Panc1 (cell line): ENCODE results near the gene TSPYL4. TPM values are rescaled to one million over a fixed set of nuclear protein-coding genes. Genes with fewer than 3 reads are reported as not detected.

ENCODE experiments used
- ATAC-seq: fragments of 200-7000 bp; cut with Tn5 transposase; 2 replicates; pipeline ENCODE4 v1.9.1; 2020; ENCODE audit warnings: mild to moderate bottlenecking, moderate library complexity
- BruUV-seq: library from RNA; stranded (reverse); fragments of 400-500 nt; replicated peaks from 2 replicates; lab custom pipeline; 2021; lab: Mats Ljungman, UMichigan
- CTCF ChIA-PET: fragments of 300-600 bp; sonication (Branson Sonifier 250); formaldehyde crosslinking; loops from one replicate; lab custom pipeline; 2022; ENCODE audit warnings: antibody characterized with exemption; lab: Charles Lee
- POLR2A ChIA-PET: fragments of 300-600 bp; sonication (Branson Sonifier 250); formaldehyde crosslinking; loops from one replicate; lab custom pipeline; 2022; ENCODE audit warnings: antibody characterized with exemption; lab: Charles Lee
- DNase-seq: peaks from one replicate; pipeline ENCODE4 v3.0.0-alpha.2; 2010; ENCODE audit warnings: low read depth, low spot score
- H3K27ac ChIP-seq: 2 replicates; pipeline ENCODE4 v1.5.1; 2011; ENCODE audit warnings: mild to moderate bottlenecking, low read length, inconsistent platforms
- H3K27me3 ChIP-seq: fragments of 200-500 bp; sonication (Bioruptor generic); 2 replicates; pipeline ENCODE4 v1.6.0; 2014; ENCODE audit warnings: low read length, inconsistent platforms; ENCODE audit not compliant: control insufficient read depth, insufficient read depth
- H3K36me3 ChIP-seq: fragments of 200-500 bp; sonication (Bioruptor generic); 2 replicates; pipeline ENCODE4 v1.5.1; 2014; ENCODE audit warnings: inconsistent platforms, mild to moderate bottlenecking, low read length, moderate library complexity; ENCODE audit not compliant: control insufficient read depth, insufficient read depth
- H3K4me1 ChIP-seq: 2 replicates; pipeline ENCODE4 v1.5.1; 2011; ENCODE audit warnings: inconsistent platforms, mild to moderate bottlenecking, low read length, moderate library complexity; ENCODE audit not compliant: control insufficient read depth, insufficient read depth
- H3K4me3 ChIP-seq, 2 experiments: 2 replicates each; pipeline ENCODE4 v1.5.1; 2011 to 2012; ENCODE audit warnings: low read depth in 2 of 2, low read length in 2 of 2, mild to moderate bottlenecking in 2 of 2, inconsistent platforms in 1 of 2, moderate library complexity in 1 of 2
- H3K9me3 ChIP-seq: fragments of 200-500 bp; sonication (Bioruptor generic); 2 replicates; pipeline ENCODE4 v1.5.1; 2014; ENCODE audit warnings: low read depth, mild to moderate bottlenecking, inconsistent platforms, low read length, moderate library complexity; ENCODE audit not compliant: control insufficient read depth, insufficient read depth
- POLR2AphosphoS5 ChIP-seq: IDR thresholded peaks from 2 replicates; pipeline ENCODE4 v1.6.1; 2012; ENCODE audit warnings: mild to moderate bottlenecking, low read depth, low read length, moderate library complexity
- SIN3A ChIP-seq: IDR thresholded peaks from 2 replicates; pipeline ENCODE4 v1.6.1; 2012; ENCODE audit warnings: low read depth, mild to moderate bottlenecking, low read length, moderate library complexity, borderline replicate concordance; ENCODE audit not compliant: insufficient read depth
- TCF7L2 ChIP-seq: IDR thresholded peaks from 2 replicates; pipeline ENCODE4 v1.6.1; 2011; ENCODE audit warnings: mild to moderate bottlenecking, low read depth, low read length, inconsistent platforms
- in situ Hi-C: cut with HindIII; loops from 2 replicates; pipeline ENCODE4 v1.10.0; 2016; ENCODE audit warnings: low sequenced_read_pairs, low pct_unique_long_range_greater_than_20kb
- intact Hi-C: fragments of 100-400 bp; cut with micrococcal nuclease; formaldehyde crosslinking; loops from one replicate; pipeline ENCODE4 v1.10.0; 2022; ENCODE audit not compliant: unreplicated experiment
- total RNA-seq: library from RNA; stranded (reverse); gene quantifications from one replicate; pipeline ENCODE4 v1.2.1, GENCODE V29; 2021; ENCODE audit not compliant: unreplicated experiment
- TF ChIP-seq, protein P1 (sequence below): fragments of 450-650 bp; IDR thresholded peaks from 2 replicates; pipeline ENCODE4 v1.5.1; 2017; ENCODE audit warnings: mild to moderate bottlenecking
- TF ChIP-seq, protein P2 (sequence below), 2 experiments: IDR thresholded peaks; 2 replicates each; pipeline ENCODE4 v1.6.1; 2011 to 2012; ENCODE audit warnings: low read depth in 2 of 2, control low read depth in 1 of 2, low read length in 1 of 2, mild to moderate bottlenecking in 1 of 2, moderate library complexity in 1 of 2; ENCODE audit not compliant: insufficient read depth in 1 of 2

The TSPYL4 gene
- total RNA-seq, 1 experiment from 2014 or later = 7.6 TPM

DNA sequence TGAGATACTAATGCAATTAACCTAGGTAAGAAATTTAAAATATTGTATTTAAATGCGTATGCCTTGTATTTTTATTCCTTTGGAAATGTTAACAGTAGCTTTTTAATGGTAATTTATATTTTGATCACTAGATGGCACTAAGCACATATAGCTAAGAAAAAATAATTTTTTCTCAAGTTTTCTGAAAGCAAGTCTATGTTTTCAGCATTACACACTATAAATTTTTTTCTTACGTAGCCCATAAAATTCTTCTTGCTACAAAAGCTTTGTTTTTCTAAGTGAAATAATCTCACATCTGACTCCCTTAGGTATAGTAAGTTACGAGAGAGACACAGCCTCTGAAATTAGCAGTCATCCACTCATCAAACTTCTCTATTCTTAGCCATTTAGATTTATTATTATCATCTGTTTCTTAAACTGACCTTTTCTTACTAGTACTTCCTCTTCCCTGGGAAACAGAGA lies 35.7 kb downstream of the TSPYL4 start:
- Histone ChIP-seq H3K36me3 (no peaks in the 10 kb centered on the region), H3K4me3 (no peak overlapping the region), H3K9me3 (no peaks in the 10 kb centered on the region), H3K27me3 (no peaks in the 10 kb centered on the region), H3K27ac (no peak overlapping the region), H3K4me1 (no peaks in the 10 kb centered on the region)
- in situ Hi-C loops = no loop called here
- ATAC-seq (no peak), DNase-seq (no peak)
- POLR2A ChIA-PET = no interaction called here
- intact Hi-C loops = no loop called here
- CTCF ChIA-PET = interaction anchor here (0.6 to 1.6 kb wide), 5 partner anchors 11 to 354 kb away, joined by 3 to 10 read pairs (median 4); no protein-coding TSS in a partner anchor
- TF ChIP-seq POLR2AphosphoS5 = no peak
- TF ChIP-seq, protein P1, sequence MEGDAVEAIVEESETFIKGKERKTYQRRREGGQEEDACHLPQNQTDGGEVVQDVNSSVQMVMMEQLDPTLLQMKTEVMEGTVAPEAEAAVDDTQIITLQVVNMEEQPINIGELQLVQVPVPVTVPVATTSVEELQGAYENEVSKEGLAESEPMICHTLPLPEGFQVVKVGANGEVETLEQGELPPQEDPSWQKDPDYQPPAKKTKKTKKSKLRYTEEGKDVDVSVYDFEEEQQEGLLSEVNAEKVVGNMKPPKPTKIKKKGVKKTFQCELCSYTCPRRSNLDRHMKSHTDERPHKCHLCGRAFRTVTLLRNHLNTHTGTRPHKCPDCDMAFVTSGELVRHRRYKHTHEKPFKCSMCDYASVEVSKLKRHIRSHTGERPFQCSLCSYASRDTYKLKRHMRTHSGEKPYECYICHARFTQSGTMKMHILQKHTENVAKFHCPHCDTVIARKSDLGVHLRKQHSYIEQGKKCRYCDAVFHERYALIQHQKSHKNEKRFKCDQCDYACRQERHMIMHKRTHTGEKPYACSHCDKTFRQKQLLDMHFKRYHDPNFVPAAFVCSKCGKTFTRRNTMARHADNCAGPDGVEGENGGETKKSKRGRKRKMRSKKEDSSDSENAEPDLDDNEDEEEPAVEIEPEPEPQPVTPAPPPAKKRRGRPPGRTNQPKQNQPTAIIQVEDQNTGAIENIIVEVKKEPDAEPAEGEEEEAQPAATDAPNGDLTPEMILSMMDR = peak; percentile 71; the same call in 1 of the 2 replicates
- BruUV-seq = no TSS peak

DNA sequence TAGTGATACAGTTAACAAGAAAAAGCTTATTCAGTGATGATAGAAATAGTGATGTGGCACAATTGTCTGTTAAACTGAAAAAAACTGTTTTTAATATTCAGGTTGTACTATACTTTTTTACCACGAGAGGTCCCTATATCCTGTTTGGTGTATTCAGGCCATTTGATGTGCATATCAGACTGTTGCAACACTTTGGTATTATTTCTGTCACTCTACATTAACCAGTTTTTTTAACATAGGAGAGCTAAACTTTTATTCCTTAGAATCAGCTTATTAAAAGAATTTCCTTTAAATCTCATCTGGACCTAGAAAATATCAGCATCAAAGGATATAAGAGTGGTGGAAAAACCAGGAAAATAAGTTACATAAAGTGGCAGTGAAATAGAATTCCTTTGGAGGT lies 36.8 kb downstream of the TSPYL4 start:
- H3K27ac ChIP-seq = no peak overlapping the region; the same call in 1 of the 2 replicates
- no peak overlapping the region for H3K4me3 ChIP-seq
- no peaks in the 10 kb centered on the region for H3K9me3 ChIP-seq
- H3K36me3 ChIP-seq = no peaks in the 10 kb centered on the region
- BruUV-seq = no TSS peak
- ChIA-PET CTCF (interaction anchor here (0.5 to 1.6 kb wide), 3 partner anchors 41 to 64 kb away, joined by 3 to 8 read pairs (median 4); no protein-coding TSS in a partner anchor), POLR2A (no interaction called here)
- no peaks in the 10 kb centered on the region for H3K27me3 ChIP-seq
- H3K4me1 ChIP-seq = no peaks in the 10 kb centered on the region
- ATAC-seq (no peak), DNase-seq (peak; percentile 43)
- TF ChIP-seq, protein P1 = peak; percentile 74; the same call in 1 of the 2 replicates
- TF ChIP-seq SIN3A = no peak
- intact Hi-C loops (no loop called here), in situ Hi-C loops (no loop called here)

DNA sequence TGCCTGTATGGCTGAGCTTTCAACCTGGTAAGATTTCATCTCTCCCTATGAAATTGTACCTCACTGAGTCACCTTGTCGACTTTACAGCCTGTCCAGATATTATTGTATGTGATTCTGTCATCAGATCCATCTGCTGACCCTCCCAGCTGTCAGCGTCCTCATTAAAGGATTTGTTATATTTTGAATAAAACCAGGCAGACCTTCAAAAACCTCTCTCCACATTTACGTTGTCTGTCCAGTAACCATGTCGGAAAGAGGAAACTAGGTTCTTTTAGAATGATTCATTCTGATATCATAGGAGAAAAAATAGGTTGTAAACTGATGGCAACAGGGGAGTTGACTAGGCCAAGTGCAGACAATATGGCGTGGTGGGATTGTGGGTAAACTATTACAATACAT lies 38.5 kb downstream of the TSPYL4 start:
- Histone ChIP-seq H3K27ac (no peak overlapping the region), H3K27me3 (no peaks in the 10 kb centered on the region), H3K9me3 (no peaks in the 10 kb centered on the region), H3K4me1 (peaks cover 6% of the 10 kb centered on the region; the same call in 1 of the 2 replicates), H3K36me3 (no peaks in the 10 kb centered on the region), H3K4me3 (no peak overlapping the region)
- peak; percentile 30 for DNase-seq
- no TSS peak for BruUV-seq
- CTCF ChIA-PET = no interaction called here
- no peak; the same call in 1 of the 2 replicates for ATAC-seq
- TF ChIP-seq SIN3A = no peak
- TF ChIP-seq, protein P1 = no peak
- TF ChIP-seq, protein P2, sequence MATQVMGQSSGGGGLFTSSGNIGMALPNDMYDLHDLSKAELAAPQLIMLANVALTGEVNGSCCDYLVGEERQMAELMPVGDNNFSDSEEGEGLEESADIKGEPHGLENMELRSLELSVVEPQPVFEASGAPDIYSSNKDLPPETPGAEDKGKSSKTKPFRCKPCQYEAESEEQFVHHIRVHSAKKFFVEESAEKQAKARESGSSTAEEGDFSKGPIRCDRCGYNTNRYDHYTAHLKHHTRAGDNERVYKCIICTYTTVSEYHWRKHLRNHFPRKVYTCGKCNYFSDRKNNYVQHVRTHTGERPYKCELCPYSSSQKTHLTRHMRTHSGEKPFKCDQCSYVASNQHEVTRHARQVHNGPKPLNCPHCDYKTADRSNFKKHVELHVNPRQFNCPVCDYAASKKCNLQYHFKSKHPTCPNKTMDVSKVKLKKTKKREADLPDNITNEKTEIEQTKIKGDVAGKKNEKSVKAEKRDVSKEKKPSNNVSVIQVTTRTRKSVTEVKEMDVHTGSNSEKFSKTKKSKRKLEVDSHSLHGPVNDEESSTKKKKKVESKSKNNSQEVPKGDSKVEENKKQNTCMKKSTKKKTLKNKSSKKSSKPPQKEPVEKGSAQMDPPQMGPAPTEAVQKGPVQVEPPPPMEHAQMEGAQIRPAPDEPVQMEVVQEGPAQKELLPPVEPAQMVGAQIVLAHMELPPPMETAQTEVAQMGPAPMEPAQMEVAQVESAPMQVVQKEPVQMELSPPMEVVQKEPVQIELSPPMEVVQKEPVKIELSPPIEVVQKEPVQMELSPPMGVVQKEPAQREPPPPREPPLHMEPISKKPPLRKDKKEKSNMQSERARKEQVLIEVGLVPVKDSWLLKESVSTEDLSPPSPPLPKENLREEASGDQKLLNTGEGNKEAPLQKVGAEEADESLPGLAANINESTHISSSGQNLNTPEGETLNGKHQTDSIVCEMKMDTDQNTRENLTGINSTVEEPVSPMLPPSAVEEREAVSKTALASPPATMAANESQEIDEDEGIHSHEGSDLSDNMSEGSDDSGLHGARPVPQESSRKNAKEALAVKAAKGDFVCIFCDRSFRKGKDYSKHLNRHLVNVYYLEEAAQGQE (IDR thresholded peaks at IDR 0.05; ENCODE audit: insufficient read depth in 1 of 2, low read depth in 2 of 2, low read length in 1 of 2) = no peak
- no peak for TF ChIP-seq TCF7L2
- TF ChIP-seq POLR2AphosphoS5 = no peak
- in situ Hi-C loops (no loop called here), intact Hi-C loops (no loop called here)
- POLR2A ChIA-PET = no interaction called here
